Activated CD8-positive, alpha-beta memory T cell treated with anti-CD3 and anti-CD28 coated beads for 1 hour (primary cell): ENCODE measurements around the gene SELENOS.
"Not testable (repeated sequence)": the region's sequence is repeated elsewhere in the genome, so short reads cannot be mapped to it uniquely, and the experiment has no call there.

Experiments
- DNase-seq, 2 donors: peaks; one replicate each; pipeline ENCODE4 v3.0.0-alpha.2; 2020; ENCODE audit warnings: low read depth in 1 of 2; ENCODE audit errors: extremely low read depth in 1 of 2

SELENOS gene

DNA sequence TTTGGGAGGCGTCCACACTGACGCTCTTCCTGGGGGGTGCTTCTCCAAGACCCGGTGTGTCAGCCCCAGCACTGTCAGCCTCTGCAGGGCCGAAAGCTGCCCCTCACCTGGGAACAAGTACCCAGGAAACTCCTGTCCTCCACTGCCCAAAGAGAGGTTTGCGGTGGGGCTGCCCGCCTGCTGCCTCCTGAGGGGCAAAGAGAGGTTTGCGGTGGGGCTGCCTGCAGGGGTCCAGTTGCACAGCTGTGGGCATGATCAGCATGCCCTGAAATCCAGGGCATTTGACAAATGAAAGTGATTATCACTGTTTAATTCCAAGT, 32.8 kb upstream of the SELENOS start:
- DNase-seq = no peak

DNA sequence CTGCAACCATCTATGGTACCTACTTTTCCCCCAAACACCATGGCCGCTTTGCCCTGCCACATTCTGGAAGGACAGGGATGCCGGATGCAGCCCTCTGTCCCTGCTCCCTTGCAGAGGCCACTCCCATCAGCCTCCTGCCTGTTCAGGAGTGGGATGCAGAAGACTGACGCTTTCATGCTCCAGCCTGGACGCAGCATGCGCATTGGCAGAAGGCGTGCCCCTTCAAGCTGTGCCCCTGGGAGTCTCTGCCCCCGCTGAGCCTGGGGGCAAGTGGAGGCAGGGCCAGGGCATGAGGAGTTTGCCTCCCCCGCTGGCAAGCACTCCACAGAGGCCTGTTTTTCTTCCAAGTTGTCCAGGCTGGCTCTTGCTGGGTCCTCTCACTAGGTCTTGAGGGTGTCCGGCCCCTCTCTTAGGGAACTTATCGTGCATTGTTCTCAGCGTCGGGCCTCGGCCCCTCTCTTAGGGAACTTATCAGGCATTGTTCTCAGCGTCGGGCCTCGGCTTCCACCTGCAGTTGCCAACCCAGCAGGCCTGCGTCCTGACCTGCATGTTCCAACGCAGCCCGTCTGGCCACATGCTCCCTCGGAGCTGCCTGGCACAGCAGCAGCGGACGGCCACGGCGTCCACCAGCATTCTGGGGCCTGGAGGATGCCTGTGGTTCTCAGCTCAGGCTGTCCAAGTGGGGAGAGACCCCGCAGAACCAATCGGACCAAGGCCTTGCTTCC, 32.3 kb upstream of the SELENOS start:
- DNase-seq = no peak

- DNase-seq = no peak
These were observed 31.5 kb upstream of the SELENOS start for GRCh38 chr15:101308604-101309435.

DNA sequence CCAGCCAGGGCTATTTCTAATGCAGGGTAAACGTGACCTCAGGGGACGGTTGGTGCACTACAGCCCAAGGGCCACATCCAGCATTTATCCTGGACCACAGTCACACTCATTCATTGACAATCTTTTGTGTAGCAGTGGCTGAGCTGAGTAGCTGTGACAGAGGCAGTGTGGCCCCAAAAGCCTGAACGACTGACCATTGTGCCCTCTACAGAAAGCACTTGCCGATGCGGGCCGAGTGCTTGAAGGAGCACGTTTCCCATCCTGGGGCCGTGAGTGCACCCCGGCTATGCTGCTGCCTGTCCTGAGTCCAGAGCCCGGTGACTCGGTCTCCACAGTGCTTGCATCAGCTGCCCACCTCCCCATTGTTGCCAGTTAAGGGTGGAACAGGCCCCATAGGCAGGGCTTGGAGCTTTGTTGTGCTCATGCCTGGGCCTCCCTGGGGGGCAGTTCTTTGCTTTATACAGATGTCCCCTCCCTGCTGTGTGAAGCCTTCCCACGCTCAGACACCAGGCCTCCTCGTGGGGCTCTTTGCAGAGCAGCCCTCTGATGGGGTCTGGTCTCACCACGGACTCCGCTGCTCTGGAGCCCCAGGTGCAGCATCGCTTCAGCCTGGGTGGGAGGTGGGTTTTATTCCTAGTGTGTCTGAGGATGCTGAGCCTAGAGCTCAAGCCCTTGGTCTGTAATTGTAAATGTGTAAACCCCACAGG, 30.8 kb upstream of the SELENOS start:
- no peak for DNase-seq

DNA sequence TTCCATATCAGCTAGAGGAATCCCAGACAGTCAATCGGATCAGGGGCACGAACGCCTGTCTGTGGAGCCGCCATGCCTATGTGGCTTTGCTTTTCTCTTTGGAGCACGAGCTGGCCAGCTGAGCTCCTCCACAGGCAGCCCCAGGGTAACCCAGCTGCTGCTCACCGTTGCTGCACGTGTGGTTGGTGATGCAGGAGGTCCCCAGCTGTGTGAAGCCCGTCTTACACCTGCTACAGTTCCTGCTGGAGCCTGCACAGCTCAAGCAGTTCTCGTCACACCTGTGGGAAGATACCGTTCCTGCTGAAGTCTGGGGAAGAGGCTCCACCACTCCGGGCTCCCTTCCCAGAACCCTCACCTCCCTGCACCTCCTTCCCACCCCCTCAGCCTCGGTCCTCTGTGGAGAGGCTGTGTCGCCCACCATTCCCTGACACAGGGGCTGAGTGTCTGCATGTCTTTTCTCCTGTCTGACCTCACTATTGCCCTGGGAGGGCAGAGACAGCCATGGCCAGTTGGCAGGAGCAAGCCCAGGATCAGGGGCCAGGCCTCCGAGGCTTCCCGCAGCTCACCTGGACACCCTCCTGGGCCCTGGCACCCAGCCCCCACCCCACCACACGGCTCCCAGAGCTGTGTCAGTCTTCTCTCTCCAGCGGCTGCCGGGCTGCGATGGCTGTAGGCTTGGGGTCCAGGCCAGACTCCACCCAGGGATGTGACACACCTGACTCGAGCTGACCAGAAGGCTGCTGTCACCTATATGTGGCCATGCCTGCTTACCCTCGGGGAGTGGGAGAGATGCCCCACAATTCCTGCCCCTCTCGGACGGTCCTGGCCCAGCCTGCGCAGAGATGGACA, 30.0 kb upstream of the SELENOS start:
- DNase-seq = no peak

GRCh38 chr15:101306341-101307047, 29.2 kb upstream of the SELENOS start:
- no peak for DNase-seq

DNA sequence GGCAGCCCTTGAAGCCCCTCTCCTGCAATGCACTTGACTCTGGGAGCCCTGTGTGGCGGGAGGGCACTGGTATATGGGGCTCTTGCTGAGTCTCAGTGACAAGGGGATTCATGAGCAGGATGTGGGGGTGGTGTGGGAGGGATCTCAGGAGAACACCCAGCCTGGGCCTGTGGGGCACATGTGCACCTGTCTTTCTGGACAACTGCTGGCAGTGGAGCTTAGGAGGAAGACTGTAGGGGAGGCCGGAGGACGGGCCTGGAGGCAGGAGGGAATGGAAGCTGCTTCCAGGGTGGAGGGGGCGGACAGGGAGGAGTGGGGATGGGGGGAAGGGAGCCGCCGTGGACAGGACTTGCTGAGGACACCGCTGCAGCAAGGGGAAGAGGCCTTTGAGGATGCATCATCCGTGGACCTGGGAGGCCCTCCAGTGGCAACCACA, 28.6 kb upstream of the SELENOS start:
- no peak for DNase-seq

- no peak for DNase-seq
These were observed 26.1 kb upstream of the SELENOS start for GRCh38 chr15:101303408-101303807.

DNA sequence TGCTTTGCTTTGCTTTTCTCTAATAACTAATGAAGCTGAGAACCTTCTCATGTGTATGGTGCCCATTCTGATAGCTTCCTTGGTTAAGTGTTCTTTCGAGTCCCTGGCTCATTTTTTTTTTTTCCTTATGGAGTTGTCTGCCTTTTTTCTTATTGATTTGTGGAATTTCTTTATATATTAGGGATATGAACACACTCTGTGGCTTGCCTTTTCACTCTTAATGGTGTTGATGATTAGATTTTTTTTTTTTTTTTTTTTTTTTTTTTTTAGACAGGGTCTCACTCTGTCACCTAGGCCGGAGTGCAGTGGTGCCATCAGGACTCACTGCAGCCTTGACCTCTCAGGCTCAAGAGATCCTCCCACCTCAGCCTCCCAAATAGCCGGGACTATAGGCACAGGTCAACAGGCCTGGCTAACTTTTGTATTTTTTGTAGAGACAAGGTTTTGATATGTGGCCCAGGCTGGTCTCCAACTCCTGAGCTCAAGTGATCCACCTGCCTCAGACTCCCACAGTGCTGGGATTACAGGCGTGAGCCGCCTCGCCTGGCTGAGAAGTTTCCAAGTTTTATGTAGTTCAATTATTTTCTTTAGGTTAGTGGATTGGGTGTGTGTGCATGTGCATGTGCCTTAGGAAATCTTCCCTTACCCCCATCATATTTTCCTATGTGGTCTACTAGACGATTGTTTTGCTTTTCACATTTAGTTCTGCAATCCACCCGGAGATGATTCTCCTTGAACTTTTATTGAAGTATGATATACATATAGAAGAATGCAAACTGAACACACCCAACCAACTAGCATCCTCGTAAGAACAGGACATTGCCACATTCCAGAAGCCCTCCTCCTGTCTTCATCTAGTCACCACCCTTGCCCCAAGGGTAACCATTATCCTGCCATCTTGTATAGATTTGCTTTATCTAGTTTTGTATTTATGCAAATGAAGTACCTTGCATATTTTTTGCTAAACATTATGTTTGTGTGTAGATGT, 19.4 kb upstream of the SELENOS start:
- no peak for DNase-seq

GRCh38 chr15:101295607-101296161, 18.4 kb upstream of the SELENOS start:
- DNase-seq = no peak

GRCh38 chr15:101294731-101295606, 17.7 kb upstream of the SELENOS start, which contains the start of gene SNRPA1:
SNRPA1 (minus strand) TSS chr15:101295248; CDS start chr15:101295178, 70 bp downstream.
- peak; percentile 89 to 98 for DNase-seq

- DNase-seq = no peak
These were observed 15.8 kb upstream of the SELENOS start for GRCh38 chr15:101293122-101293521.

DNA sequence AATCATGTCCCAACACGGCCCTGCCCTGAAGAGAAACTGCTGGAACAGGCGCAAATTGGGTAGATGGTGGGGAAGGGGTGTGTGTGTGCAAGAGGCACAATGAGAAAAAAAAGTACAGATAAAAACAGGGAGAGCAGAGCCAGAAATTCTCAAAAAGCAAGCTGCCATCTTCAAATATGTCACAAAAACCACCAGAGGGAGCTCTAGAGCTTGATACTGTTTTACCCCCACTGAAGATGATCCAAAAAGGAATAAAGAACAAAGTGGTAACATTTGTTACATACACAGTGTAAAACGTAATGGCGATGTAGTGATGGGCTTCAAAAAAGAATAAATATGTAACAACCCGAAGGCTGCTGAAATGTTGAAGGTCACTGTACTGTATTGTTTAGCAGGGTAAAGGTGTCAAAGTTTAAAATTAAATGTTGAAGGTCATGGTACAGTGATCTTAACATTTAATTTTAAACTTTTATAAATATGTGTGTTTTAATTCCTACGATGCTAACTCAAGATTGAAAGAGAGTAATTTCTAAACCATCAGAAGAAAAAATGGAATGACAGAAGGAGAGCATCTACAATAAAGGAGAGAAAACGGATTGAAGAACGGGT, 11.7 kb upstream of the SELENOS start:
- no peak for DNase-seq

GRCh38 chr15:101287342-101287741, 10.1 kb upstream of the SELENOS start:
- DNase-seq = not testable (repeated sequence)

GRCh38 chr15:101286471-101287114, 9.3 kb upstream of the SELENOS start:
- DNase-seq = no peak

- DNase-seq = no peak
These were observed 6.6 kb upstream of the SELENOS start for GRCh38 chr15:101283931-101284330.

DNA sequence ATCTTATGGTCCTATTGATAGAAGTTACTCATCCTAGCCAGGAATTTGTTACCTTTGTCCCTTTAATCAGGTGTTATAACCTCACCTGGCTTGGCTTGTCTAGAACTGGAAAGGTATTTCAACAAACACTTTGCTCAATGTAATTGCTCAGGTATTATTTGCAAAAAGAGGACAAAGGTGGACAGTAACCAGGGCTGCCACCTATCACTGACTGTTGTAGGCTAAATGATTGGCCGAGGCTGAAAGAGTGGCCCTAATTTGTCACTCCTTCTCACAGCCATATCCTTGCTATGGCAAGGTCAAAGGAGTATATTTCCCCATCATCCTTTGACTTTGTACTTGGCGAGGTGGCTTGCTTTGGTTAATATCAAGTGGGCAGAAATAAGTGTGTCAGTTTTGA, 2.7 kb upstream of the SELENOS start:
- DNase-seq = no peak
